ENCODE results near the gene TMEM254.
"Not testable (repeated sequence)": the region's sequence is repeated elsewhere in the genome, so short reads cannot be mapped to it uniquely, and the experiment has no call there.

TMEM254 gene

GRCh38 chr10:80077869-80078447, 507 bp upstream of the TMEM254 start:
- DNase-seq (ENCODE audit: low spot score): no peak

DNA sequence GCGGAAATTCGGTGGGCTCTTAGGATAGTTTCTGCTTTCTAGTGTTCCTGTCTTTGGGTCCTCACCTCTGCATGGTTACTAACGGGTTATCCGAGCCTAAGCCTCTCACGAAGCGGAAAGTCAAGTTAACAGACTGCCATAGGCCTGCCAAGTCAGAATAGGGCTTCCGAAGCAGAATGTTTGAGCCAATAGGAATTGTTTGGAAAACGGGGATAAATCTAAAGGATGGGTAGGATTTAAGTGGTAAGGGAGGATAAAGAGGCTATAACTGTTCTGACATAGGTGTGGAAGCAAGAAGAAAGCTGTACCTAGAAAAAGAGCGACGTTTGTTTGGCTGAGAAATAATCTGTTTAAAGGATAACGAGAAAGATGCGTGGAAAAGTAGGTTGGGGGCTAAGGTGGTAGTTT, 851 bp downstream of the TMEM254 start:
- no peak for DNase-seq (ENCODE audit: low spot score)

- no peak for DNase-seq (ENCODE audit: low spot score)
These were observed 2.6 kb downstream of the TMEM254 start for GRCh38 chr10:80081026-80081425.

- no peak for DNase-seq (ENCODE audit: low spot score)
These were observed 3.6 kb downstream of the TMEM254 start for GRCh38 chr10:80081801-80082750.

DNA sequence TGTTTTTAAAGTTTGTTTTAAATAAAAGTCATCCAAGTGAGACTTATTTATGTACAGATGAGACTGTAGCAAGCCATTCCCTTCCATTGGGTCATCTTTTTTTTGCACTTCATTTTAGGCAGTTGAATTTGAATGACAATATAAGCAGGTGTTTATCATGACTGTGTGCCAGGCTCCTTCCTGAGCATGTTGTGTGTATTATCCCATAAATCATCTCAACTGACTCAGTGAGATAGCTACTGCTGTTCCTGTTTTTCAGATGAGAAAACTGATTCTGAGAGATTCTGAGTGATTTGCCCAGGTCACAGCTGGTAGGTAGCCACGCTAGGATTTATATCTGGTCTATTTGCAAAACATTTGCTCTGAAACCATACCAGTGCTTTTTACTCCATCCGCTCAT, 11.7 kb downstream of the TMEM254 start:
- DNase-seq (ENCODE audit: low spot score): no peak

DNA sequence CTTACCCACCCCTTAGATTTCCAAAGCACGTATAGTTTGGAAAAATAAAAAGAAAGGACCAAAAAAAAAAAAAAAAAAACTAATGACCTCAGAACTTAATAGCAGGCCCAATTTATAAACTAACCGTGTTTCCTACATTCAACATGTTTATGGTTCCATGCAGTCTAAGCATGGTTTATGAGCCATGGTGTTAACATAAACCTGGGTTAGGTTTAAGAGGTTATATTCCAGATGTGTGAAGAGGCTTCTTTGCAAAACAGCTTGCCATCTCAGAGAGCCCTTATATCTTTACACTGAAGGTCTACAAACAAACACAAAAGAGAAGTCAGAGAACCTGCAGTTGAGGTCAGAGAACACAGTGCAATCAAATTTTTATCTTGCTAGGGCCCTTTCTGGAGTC, 15.8 kb downstream of the TMEM254 start:
- no peak for DNase-seq (ENCODE audit: low spot score)

DNA sequence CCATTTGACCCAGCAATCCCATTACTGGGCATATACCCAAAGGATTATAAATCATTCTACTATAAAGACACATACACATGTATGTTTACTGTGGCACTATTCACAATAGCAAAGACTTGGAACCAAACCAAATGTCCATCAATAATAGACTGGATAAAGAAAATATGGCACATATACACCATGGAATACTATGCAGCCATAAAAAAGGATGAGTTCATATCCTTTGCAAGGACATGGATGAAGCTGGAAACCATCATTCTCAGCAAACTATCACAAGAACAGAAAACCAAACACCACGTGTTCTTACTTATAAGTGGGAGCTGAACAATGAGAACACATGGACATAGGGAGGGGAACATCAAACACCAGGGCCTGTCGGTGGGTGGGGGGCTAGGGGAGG, 19.8 kb downstream of the TMEM254 start:
- not testable (repeated sequence) for DNase-seq (ENCODE audit: low spot score)

DNA sequence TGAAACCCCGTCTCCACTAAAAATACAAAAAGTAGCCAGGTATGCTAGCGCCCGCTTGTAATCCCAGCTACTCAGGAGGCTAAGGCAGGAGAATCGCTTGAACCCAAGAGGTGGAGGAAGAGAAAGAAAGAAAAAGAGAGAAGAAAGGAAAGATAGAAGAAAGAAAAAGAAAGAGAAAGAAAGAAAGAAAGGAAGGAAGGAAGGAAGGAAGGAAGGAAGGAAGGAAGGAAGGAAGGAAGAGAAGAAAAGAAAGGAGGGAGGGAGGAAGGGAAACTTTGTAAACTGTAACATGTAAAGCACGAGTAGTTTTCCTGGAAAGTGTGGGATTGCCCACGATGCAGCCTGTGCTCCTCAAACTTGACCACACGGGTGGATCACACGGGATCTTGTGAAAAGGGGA, 20.8 kb downstream of the TMEM254 start:
- not testable (repeated sequence) for DNase-seq (ENCODE audit: low spot score)

DNA sequence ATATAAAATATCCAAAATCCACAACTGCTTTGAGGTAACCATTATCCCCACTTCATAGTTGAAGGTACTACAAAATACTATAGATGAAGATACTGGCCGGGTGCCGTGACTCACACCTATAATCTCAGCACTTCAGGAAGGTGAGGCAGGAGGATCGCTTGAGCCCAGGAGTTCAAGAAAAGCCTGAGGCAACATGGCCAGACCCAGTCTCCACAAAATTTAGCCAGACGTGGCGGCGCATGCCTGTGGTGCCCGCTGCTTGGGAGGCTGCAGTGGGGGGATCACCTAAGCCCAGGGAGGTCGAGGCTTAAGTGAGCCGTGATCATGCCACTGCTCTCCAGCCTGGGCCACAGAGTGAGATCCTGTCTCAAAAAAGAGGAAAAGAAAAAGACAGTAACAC, 21.7 kb downstream of the TMEM254 start:
- no peak for DNase-seq (ENCODE audit: low spot score)

GRCh38 chr10:80100861-80101695, 22.6 kb downstream of the TMEM254 start:
- DNase-seq (ENCODE audit: low spot score): no peak

DNA sequence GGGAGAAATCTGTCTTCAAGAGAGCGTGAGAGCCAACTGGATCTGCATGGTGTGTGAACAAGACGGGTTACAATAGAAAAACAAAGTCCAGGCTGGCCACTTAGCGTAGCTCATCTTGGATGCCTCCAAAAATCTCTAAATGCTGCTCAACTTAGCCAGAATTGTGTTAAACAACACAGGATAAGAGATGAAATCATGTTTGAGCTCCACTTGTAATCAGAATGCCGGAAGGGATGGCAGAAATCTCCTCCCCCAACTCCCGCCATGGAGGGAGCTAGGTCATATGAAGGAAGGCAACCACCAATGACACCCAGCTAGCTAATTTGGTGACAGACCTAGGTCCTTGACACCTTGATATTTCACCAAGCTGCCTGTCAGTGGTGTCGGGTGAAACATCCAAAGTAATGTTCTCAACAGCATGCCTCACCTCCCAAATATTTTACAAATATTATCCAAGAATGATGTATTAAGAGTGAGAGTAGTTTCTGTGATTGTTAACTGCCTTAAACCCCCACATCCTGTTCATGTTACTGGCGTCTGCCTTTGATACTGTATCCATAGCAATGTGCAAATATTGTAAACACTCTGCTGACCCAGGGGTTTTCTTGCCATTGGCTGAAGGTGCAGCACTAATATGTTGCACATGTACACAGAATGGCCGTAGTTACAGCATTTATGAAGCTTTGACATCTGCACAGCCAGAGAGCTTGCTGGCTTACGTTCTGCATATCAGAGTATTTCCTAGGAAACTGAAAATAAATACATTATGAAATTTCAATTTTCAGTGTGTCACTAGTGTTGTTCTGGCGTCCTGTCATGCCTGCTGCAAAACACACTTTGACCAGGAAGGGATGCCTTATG, 25.8 kb downstream of the TMEM254 start:
- no peak for DNase-seq (ENCODE audit: low spot score)

DNA sequence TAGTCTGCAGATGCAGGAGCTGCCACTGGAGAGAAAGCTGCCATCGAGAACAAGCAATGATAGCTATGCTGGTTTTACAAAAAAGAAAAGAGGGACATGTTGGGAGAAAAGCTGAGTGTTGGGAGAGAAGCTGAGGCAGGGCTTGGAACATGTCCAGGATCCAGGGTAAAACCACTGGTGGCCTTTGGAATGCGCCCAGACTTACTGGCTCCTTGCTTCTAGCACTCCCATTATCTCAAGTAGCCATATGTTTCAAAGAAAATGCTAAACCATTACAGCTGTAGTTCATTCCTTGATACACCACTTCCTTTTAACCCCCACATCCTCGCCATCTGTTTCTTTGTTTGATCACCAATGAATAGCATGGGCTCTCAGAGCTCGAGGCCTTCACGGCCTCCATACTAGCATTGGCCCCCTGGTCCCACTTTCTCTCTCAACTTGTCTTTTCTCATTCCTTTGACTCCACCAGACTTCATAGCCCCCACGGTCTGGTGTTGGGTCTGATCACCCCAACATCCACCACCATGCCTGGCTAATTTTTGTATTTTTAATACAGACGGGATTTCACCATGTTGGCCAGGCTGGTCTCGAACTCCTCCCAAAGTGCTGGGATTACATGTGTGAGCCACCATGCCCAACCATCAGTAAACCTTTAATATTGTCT, 30.2 kb downstream of the TMEM254 start:
- DNase-seq (ENCODE audit: low spot score): no peak

GRCh38 chr10:80110986-80111385, 32.5 kb downstream of the TMEM254 start:
- no peak for DNase-seq (ENCODE audit: low spot score)

DNA sequence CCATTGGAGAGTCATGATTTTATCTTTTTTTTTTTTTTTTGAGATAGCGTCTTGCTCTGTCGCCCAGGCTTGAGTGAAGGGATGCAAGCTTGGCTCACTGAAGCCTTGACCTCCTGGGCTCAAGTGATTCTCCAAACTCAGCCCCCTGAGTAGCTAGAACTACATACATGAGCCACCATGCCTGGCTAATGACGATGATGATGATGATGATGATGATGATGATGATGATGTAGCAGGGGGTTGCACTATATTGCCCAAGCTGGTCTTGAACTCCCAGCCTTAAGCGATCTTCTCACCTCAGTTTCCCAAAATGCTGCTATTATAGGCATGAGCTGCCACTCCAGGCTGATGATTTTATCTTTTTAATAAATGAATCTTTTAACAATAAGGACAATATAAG, 40.2 kb downstream of the TMEM254 start:
- DNase-seq (ENCODE audit: low spot score): no peak

DNA sequence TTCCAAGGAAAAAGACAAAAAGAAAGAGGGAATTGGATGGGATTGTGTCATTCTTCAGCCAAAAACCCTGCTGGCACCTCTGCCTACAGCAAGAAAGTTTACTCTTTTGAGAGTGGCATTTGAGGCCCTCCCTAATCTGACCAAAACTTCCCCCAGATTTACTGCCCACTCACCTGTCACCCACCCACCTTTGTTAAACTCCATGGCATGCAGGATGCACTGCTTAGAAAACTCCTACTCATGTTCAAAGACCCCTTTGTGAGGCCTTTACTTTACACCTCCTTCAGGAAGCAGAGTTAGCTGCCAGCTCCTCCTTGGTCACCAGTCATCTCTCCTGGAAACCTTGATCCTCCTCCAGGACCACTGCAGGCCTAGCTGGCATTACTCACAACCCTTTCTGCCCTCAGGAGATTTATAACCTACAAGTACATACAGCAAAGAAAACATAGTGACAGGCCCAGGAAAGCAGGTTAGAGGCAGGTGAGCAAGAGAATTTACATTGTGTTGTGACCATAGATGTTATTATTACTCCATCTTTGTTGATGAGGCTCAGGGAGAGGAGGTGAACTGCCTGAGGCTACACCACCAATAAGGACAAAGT, 43.7 kb downstream of the TMEM254 start:
- DNase-seq (ENCODE audit: low spot score): no peak

DNA sequence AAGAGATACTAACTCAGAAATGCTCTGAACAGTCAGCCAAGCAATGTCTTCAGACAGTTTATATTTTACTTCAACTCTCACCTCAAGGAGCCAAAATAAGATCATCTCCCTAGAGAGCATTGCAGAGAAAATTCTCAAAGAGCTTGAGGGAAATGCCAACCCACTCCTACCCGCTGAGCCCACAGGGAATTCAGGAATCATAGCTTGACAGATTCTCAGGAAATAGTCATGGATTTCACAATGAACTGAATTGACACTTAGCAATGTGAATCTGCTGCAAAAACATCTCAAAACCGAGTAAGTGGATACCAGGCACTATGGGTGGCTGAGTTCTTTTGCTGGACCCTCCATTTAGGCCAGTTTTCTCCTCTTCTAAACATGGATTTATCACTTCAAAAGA, 44.3 kb downstream of the TMEM254 start:
- no peak for DNase-seq (ENCODE audit: low spot score)

GRCh38 chr10:80126876-80127275, 48.4 kb downstream of the TMEM254 start:
- DNase-seq (ENCODE audit: low spot score): no peak

- DNase-seq (ENCODE audit: low spot score): no peak
These were observed 53.0 kb downstream of the TMEM254 start for GRCh38 chr10:80131499-80131901.

DNA sequence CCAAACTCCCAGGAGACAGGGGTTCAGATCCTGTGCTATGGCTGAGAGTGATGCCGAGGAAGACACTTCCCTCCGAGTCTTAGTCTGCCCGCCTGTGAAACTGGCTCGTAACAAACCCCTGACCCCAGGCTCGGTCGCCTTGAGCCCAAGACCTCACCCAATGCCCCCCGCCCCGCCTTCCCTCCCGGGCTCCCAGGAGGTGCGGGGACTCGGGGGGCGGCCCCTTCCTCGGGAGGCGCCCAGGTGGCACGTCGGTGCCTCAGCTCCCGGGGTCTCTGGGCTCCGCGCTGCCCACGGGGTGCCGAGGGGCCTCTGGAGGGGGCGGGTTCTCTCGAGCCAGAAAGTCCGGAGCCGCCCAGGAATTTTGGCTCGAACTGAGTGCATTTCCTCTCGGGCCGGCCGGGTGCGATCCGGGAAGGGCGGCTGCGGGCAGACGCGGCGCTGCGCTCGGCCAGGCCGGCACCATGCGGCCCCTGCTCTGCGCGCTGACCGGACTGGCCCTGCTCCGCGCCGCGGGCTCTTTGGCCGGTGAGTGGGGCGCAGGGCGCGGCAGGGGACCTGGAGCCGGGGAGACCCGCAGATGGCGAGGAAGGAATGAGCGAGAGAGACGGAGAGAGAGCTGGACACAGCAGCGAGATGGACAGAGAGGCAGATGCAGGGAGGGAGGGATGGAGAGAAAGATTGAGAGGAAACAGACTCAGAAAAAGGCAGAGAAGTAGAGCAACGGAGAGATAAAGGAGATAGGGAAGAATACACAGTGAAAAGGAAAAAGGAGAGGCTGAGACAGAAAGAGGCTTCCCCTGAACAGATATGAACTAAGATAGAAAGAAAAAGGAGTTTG, 54.1 kb downstream of the TMEM254 start, which contains the start of gene PLAC9:
TSS of gene PLAC9 (plus strand) at position 432 of the 841 bp plus-strand sequence. CDS start at position 465, 33 bp downstream.
- DNase-seq (ENCODE audit: low spot score): no peak

DNA sequence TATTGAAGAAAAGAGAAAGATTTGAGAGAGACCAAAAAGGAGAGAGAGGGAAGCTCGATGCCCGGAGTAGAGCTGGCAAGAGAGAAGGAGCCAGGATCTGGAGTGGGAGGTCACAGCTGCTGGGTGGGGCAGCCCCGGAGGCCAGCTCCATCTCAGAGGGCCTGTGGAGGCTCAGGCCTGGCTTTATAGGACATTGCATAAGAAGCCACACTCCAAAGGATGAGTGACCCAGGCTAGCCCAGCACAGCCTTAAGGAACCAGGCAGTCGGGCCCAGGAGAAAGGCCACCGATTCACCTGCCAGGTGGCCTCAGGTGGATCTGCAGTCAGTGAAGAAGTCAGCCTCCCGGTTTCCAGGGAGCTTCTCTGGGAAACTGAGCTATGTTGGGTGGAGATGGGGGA, 54.7 kb downstream of the TMEM254 start:
- no peak for DNase-seq (ENCODE audit: low spot score)

All from pons (tissue), 1 donor.